ENCODE results near the gene GARRE1.
"Not testable (repeated sequence)": the region's sequence is repeated elsewhere in the genome, so short reads cannot be mapped to it uniquely, and the experiment has no call there.

The GARRE1 gene

DNA sequence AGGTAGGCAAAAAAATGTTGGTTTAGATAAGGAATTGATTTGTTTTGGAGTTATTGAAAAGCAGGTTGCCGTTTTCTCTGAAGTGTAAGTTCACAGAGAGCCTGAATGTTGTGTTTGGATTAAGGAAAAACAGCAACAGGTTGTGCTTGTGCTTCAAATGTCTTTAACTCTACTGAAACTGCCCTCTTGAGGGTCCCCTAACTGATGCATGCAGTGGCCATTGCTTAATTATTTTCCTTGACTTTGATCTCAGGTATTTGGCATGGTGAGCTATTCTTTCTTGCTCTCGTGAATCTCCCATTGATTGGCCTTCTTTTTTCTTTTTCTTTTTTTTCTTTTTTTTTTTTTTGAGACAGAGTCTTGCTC is 3.2 kb downstream of the GARRE1 start:
- FAIRE-seq (no peak), DNase-seq (ENCODE audit: insufficient read length, low spot score) (no peak)

DNA sequence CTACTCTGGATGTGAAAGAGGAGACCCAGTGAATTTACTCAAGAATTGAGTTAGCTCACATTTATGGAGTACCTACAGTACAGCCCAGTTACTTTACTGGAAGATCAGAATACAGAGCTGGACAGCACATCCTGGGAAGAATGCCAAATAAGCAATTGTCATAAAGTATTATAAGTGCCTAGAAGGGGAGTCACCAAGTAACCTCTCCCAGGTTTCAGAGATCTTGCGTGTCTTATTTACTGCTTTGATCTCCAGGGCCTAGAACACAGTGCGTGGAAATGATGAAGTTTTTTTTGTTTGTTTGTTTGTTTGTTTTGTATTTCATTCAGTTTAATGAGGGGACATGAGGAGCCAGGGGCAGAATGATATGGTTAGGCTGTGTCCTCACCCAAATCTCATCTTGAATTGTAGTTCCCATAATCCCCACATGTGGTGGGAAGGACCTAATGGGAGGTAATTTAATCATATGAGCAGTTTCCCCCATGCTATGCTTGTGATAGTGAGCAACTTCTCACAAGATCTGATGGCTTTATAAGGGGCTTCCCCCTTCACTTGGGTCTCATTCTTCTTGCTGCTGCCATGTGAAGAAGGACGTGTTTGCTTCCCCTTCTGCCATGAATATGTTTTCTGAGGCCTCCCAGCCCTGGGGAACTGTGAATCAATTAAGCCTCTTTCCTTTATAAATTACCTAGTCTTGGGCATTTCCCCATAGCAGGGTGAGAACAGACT is 5.2 kb downstream of the GARRE1 start:
- DNase-seq (ENCODE audit: insufficient read length, low spot score), result no peak
- FAIRE-seq, result no peak

GRCh38 chr19:34260771-34261173 is 6.4 kb downstream of the GARRE1 start:
- DNase-seq (ENCODE audit: insufficient read length, low spot score) (no peak), FAIRE-seq (no peak)

DNA sequence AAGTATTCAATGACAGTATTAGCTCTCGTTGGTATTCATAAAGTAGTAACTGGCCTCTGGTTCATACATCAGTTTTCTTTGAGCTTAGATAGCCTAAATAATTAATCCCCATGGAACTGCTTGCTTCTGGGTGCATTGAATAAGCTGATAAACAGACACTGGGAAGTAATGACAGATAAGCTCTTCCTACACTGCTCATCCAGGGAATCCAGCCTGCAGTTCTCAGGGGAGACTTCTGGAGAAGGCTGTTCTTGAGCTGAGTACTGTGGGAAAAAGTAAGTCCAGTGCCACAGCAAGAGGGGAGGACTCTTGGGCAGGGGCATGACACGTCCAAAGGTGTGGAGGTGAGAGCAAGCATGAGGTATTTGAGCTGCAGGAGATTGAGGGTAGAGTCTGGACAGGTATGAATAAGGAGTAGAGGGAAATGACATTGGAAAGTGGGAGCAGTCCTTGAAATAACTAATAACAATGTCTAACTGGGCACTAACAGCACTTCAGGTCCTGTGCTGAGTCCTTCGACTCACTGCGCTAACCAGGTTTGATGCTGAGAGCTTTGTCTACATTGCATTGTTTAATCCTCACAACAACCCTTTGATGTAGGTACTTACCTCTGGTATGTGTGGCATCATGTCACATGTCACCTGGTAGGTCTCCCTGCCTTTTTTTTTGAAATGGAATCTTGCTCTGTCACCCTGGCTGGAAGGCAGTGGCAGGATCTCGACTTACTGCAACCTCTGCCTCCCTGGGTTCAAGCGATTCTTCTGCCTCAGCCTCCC is 7.2 kb downstream of the GARRE1 start:
- no peak for DNase-seq (ENCODE audit: insufficient read length, low spot score)

DNA sequence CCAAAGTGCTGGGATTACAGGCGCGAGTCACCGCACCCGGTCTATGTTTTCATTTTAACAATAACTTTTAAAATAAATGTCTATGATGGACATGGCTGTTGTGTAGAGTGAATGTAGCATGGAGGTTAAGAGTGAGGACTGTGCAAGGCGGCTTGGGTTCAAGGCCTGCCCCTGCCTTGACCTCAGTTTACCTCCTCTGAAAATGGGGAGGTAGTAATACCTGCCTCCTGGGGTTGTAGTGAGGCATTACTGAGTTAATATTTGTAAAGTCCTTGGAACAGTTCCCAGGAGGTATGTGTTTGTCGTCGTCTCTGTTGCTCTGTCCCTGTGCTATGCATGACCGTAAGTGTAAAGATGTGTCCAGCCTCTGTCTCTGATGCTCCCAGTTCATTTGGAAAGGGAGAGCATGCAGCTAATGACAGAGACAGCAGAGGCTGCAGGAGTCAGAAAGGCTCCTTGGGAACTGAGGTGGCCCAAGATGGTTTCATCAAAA is 9.4 kb downstream of the GARRE1 start:
- FAIRE-seq (no peak), DNase-seq (ENCODE audit: insufficient read length, low spot score) (no peak)

More for the DNA sequence above, 7.2 kb downstream of the GARRE1 start:
- FAIRE-seq, result no peak

- no peak for FAIRE-seq
- DNase-seq (ENCODE audit: insufficient read length, low spot score), result no peak
Observed at GRCh38 chr19:34265221-34265650, 10.9 kb downstream of the GARRE1 start.

- FAIRE-seq (no peak), DNase-seq (ENCODE audit: insufficient read length, low spot score) (no peak)
Observed at GRCh38 chr19:34269081-34269480, 14.7 kb downstream of the GARRE1 start.

- peak; percentile 23 for FAIRE-seq
- no peak for DNase-seq (ENCODE audit: insufficient read length, low spot score)
Observed at GRCh38 chr19:34269489-34269888, 15.1 kb downstream of the GARRE1 start.

- DNase-seq (ENCODE audit: insufficient read length, low spot score) (peak; percentile 57), FAIRE-seq (peak; percentile 88)
Observed at GRCh38 chr19:34269968-34270621, 15.7 kb downstream of the GARRE1 start.

- no peak for FAIRE-seq
- no peak for DNase-seq (ENCODE audit: insufficient read length, low spot score)
Observed at GRCh38 chr19:34273121-34273520, 18.8 kb downstream of the GARRE1 start.

- DNase-seq (ENCODE audit: insufficient read length, low spot score) (no peak), FAIRE-seq (no peak)
Observed at GRCh38 chr19:34274284-34274826, 20.0 kb downstream of the GARRE1 start.

DNA sequence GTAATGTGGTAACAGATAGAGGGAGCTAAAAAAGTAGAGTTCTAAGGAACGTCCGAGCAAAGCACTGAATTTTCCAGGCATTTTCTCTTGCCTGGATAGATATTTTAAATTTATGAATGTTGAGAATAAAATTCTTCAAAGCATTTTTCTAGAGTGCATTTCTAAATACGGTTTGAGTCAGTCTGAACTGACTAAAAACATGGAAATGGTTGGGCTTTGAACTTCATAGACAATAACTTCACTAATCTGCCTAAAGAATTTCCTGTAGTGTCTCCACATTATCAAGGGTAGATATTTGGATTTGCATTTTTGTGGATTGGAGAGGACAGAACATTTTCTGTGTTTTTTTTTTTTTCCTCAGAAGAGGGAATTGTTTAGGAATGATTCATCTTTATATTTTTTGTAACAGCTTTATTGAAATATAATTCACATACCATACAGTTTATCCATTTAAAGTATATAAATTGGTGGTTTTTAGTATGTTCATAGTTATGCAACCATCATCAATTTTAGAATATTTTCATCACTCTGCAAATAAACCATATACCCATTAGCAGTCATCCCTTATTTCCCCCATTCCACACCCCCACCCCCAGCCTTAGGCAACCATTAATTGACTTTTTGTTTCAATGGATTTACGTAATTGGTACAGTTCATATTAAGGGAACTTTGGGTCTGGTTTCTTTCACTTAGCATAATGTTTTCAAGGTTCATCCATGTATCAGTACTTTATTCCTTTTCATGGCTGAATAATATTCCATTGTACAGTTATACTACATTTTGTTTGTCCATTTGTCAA is 20.7 kb downstream of the GARRE1 start:
- no peak for FAIRE-seq
- DNase-seq (ENCODE audit: insufficient read length, low spot score), result no peak

GRCh38 chr19:34275705-34276104 is 21.4 kb downstream of the GARRE1 start:
- DNase-seq (ENCODE audit: insufficient read length, low spot score) (no peak), FAIRE-seq (no peak)

GRCh38 chr19:34276614-34277013 is 22.3 kb downstream of the GARRE1 start:
- FAIRE-seq, result no peak

DNA sequence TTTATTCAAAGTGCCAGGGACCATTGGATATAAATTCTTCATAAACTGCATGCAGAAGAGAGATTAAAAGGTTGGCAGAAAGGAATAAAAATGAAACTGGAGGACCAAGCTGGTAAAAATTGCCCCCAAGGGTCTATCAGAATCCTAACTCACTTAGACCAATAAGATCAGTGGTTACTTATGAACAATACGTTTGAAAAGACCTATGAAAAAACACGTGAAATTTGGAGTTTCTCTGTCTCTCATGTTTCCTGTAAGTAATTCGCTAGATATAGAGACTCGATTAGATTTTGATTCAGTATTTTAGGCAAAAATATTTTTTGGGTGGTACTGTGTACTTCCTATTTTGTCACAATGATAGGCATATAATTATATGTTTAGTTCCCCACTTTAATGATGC is 22.9 kb downstream of the GARRE1 start:
- FAIRE-seq (no peak), DNase-seq (ENCODE audit: insufficient read length, low spot score) (no peak)

More at GRCh38 chr19:34276614-34277013, 22.3 kb downstream of the GARRE1 start:
- no peak for DNase-seq (ENCODE audit: insufficient read length, low spot score)

- no peak for FAIRE-seq
- DNase-seq (ENCODE audit: insufficient read length, low spot score), result no peak
Observed at GRCh38 chr19:34278783-34279182, 24.4 kb downstream of the GARRE1 start.

DNA sequence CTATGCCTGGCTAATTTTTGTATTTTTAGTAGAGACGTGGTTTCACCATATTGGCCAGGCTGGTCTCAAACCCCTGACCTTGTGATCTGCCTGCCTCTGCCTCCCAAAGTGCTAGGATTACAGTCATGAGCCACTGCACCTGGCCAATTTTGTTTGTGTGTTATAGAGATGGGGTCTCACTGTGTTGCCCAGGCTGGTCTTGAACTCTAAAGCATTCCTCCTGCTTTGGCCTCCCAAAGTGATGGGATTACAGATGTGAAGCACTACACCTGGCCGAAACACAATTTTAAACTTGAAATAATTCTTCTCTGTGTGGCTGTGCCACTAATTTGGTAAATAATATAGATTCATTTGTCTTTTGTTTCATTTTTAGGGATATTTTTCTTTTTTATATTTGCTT is 27.1 kb downstream of the GARRE1 start:
- not testable (repeated sequence) for FAIRE-seq; DNase-seq (ENCODE audit: insufficient read length, low spot score)

DNA sequence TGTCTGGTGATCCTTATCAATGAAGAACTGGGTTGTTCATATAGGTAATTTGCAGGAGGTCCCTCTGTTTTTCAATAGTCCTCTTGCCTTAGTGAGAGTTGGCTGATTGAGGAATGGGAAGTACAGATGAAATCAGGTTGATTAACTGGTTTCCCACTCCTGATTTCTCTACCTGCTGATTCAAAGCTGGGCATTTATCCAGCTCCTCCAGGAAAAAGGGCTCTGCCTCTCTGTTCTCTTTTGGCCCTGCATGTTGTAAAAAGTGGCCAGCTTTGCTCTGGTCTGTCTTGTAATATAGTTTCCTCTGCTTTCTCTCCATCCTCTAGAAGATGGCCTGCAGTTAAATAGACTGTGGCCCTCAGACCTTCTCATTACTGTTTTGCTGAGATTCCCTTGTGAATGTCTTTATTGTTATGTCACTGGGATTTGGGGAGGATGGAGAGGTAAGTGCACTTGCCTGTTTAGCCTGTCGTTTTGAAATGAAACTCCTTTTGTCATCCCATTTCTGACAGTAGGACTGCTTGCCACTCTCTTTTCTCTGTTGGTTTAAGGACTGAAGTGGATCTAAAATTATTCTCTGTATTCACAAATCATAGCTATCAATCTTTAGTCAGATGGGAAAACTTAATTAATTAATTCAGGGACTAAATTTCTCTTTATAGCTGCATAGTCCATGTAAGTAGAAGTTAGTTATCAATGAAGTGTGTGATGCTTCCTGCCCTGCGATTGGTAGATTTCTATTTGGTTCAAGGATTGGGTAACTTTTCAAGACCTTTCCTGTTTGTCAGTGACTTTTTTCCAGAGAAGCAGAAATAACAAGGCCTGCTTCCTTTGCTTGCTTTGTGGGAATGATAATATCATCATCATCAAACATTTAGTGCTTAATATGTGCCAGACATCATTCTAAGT is 28.5 kb downstream of the GARRE1 start:
- no peak for DNase-seq (ENCODE audit: insufficient read length, low spot score)
- no peak for FAIRE-seq

DNA sequence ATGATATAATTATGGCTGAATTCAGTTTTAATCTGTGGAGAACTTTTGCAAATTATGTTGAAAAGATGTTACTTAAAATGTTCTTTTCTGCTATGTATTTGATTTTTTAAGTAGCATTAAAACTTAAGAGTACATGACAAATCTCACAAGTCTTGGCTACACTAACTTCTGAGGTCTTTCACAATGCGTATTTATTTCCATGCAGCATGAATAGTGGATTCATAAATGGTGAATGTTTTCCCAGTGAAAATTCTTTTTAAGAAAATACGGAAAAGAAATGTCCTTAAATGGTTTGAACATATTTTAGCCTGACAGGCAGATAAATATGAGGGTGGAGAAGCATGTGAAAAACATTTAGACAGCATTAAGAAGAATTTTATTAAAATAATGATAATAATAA is 30.2 kb downstream of the GARRE1 start:
- DNase-seq (ENCODE audit: insufficient read length, low spot score) (no peak), FAIRE-seq (no peak)
